Loucy (cell line): Measurements from ENCODE around the gene BEST4.
"Not testable (repeated sequence)": the region's sequence is repeated elsewhere in the genome, so short reads cannot be mapped to it uniquely, and the experiment has no call there.

Source experiments
- EZH2phosphoT487 ChIP-seq: fragments of 200-600 bp; IDR thresholded peaks from 2 replicates; pipeline ENCODE4 v1.6.1; 2018; ENCODE audit warnings: antibody characterized with exemption, mild to moderate bottlenecking, moderate library complexity, borderline replicate concordance
- TF ChIP-seq, protein P1 (sequence below): fragments of 200-600 bp; sonication (generic); conservative IDR thresholded peaks from 2 replicates; pipeline ENCODE4 v1.5.1; 2014; ENCODE audit warnings: mild to moderate bottlenecking, antibody characterized with exemption, low read length

DNA sequence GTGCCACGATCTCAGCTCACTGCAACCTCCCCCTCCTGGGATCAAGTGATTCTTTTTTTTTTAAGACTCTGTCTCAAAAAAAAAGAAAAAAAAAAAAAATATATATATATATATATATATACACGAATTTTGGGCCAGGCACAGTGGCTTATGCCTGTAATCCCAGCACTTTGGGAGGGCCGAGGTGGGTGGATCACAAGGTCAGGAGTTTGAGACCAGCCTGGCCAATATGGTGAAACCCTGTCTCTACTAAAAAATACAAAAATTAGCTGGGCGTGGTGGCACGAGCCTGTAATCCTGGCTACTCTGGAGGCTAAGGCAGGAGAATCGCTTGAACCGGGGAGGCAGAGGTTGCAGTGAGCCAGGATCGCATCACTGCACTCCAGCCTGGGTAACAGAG lies 9.9 kb upstream of the BEST4 start:
- TF ChIP-seq, protein P1, sequence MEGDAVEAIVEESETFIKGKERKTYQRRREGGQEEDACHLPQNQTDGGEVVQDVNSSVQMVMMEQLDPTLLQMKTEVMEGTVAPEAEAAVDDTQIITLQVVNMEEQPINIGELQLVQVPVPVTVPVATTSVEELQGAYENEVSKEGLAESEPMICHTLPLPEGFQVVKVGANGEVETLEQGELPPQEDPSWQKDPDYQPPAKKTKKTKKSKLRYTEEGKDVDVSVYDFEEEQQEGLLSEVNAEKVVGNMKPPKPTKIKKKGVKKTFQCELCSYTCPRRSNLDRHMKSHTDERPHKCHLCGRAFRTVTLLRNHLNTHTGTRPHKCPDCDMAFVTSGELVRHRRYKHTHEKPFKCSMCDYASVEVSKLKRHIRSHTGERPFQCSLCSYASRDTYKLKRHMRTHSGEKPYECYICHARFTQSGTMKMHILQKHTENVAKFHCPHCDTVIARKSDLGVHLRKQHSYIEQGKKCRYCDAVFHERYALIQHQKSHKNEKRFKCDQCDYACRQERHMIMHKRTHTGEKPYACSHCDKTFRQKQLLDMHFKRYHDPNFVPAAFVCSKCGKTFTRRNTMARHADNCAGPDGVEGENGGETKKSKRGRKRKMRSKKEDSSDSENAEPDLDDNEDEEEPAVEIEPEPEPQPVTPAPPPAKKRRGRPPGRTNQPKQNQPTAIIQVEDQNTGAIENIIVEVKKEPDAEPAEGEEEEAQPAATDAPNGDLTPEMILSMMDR = not testable (repeated sequence)
- TF ChIP-seq EZH2phosphoT487 = not testable (repeated sequence)
